Esophagus squamous epithelium (tissue), 4 donors: Measurements from ENCODE around the gene FBXL17.

Experiments used
- POLR2A ChIP-seq, 4 donors: fragments of 450-650 bp; IDR thresholded peaks; one replicate each; pipeline ENCODE4 v1.6.1; 2017; ENCODE audit warnings: antibody characterized with exemption in 4 of 4, mild to moderate bottlenecking in 4 of 4, moderate library complexity in 3 of 4
- TF ChIP-seq, protein P1 (sequence below), 6 experiments: fragments of 450-650 bp in 4 of 6; fragments of 200-600 bp in 2 of 6; sonication (generic) in 2 of 6; IDR thresholded peaks; one replicate each; pipeline ENCODE4 v1.5.1; 2016 to 2019; ENCODE audit warnings: antibody characterized with exemption in 6 of 6, mild to moderate bottlenecking in 4 of 6, moderate library complexity in 4 of 6

DNA sequence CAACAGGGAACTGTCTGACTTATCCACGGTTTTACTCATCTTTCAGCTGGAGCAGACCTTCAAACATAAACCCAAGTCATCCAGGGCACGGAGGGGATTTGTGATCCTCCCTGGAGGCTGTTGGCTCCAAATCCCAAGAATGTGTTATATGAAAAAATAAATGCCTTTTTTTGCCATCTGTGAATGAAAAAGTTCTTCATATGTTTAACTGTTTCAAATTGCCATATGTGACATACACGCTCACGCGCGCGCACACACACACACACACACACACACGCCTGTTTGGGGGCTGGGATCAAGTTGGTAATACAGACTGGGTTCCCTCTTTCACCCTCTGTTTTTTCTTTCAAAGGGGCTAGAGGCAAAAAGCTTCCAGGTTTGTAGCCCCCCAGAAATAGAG lies 546.8 kb downstream of the FBXL17 start:
- TF ChIP-seq, protein P1, sequence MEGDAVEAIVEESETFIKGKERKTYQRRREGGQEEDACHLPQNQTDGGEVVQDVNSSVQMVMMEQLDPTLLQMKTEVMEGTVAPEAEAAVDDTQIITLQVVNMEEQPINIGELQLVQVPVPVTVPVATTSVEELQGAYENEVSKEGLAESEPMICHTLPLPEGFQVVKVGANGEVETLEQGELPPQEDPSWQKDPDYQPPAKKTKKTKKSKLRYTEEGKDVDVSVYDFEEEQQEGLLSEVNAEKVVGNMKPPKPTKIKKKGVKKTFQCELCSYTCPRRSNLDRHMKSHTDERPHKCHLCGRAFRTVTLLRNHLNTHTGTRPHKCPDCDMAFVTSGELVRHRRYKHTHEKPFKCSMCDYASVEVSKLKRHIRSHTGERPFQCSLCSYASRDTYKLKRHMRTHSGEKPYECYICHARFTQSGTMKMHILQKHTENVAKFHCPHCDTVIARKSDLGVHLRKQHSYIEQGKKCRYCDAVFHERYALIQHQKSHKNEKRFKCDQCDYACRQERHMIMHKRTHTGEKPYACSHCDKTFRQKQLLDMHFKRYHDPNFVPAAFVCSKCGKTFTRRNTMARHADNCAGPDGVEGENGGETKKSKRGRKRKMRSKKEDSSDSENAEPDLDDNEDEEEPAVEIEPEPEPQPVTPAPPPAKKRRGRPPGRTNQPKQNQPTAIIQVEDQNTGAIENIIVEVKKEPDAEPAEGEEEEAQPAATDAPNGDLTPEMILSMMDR (IDR thresholded peaks at IDR 0.05), result no peak
- TF ChIP-seq POLR2A (IDR thresholded peaks at IDR 0.05), result no peak
